Adipose tissue (tissue), 3 donors: ENCODE measurements around the gene IGFL1. TPM values are rescaled to one million over a fixed set of nuclear protein-coding genes. Genes with fewer than 3 reads are reported as not detected.
"Not testable (repeated sequence)": the region's sequence is repeated elsewhere in the genome, so short reads cannot be mapped to it uniquely, and the experiment has no call there.

Source experiments
- H3K27ac ChIP-seq: one replicate; pipeline ENCODE4 v1.5.1; 2013; ENCODE audit warnings: low read depth, low read length
- WGBS, 3 donors: extraction: QIAGEN DNeasy Blood & Tissue Kit; methylation state at CpG; one replicate each; pipeline ENCODE4 v1.1.7; 2013; 5-methylcytosine and 5-hydroxymethylcytosine counted together
- polyA plus RNA-seq, 3 donors: library from polyadenylated mRNA; stranded (reverse); fragments of 200-250 nt; gene quantifications; one replicate each; pipeline ENCODE4 v1.2.3, GENCODE V29; 2013
- donor health status: healthy with polysubstance abuse.
- donor health status: Bipolar disorder and iron deficiency.
- donor health status: healthy.

The IGFL1 gene
- polyA plus RNA-seq, 3 donors, result not detected

DNA sequence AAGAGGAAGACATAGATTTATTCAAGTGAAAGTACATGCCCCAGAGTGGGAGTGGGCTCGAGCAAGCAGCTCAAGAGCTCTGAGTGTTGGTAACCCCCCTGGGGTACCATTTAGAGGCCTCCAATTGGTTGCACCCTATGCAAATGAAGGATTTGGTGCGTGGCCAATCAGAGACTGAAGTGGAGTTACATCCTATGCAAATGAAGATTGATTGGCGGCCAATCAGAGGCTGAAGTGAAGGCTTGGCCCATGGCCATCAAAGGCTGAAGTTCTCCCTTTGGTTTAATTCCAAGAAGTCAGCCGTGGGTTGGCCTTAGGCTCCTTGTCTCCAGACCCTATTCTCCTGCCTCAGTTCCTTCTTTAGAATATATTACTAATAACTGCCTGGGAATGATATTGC lies 12.9 kb upstream of the IGFL1 start:
- WGBS, 3 donors, result 58 to 69% (median 66%) methylated on average over 4 of the region's 4 CpGs
- no peak overlapping the region for H3K27ac ChIP-seq

DNA sequence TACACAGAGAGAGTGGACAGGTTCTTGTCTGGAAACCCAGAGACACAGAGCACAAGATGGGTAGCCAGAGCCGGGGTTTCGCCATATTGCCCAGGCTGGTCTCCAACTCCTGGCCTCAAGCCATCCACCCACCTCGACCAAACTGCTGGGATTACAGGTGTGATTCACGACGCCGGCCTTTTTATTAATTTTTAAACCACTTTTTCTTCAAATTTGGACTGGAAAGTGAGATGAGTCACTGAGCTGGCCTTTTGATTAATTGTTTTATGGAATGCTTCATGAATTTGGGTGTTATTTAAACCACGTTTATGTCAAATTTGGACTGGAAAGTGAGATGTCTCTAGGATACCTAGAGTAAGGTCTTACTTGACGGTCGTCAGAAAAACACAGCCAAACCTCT lies 12.1 kb upstream of the IGFL1 start:
- H3K27ac ChIP-seq, result no peak overlapping the region
- 75 to 76% (median 75%) methylated on average over 9 of the region's 9 CpGs for WGBS, 3 donors

DNA sequence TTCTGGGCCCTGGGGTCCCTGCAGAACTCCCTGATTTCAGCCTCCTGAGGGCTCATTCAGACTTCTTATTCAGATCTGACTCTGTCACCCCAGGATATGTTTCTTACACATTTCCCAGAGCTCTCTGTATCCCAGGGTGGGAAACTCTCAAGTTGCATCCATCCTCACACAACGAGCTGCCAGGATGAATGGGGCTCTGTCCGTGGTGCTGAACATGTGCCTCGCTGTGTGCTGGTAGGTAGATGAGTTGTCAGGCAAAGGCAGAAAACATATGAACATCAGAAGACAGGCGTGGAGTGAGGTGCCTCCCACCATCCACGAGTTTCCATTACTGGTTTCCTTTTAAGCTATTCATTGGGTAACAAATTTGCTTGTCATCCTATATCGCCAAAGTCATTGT lies 11.4 kb upstream of the IGFL1 start:
- no peak overlapping the region for H3K27ac ChIP-seq
- WGBS, 3 donors, result 11 to 25% (median 11%) methylated on average over 6 of the region's 6 CpGs

DNA sequence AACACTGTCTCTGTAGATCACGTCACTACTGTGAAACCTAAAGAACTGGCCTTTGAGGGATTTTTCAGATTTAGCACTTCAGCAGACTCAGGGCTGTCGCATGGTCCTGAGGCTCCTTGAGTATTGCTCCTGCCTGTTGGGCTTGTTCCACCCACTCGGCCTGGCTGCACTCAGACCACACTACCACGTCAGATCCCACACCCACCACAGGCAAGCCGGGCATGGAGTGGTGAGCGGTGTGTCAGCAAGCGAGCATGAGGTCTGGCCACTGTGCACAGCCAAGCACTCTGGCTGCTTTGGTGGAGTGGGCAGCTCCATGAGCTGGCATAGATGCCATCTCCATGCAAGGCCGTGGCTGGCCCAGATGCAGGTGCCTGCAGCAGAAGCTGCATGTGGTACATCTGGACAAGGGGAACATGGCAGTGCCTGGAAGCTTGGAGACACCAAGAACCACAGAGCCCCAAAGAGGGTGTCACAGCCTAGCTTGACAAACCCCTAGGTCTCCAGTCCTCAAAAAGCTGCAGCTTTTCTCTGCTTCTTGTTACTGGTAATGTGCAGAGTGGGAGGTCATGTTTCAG lies 9.4 kb upstream of the IGFL1 start:
- 76 to 81% (median 81%) methylated on average over 8 of the region's 8 CpGs for WGBS, 3 donors
- H3K27ac ChIP-seq, result no peak overlapping the region

DNA sequence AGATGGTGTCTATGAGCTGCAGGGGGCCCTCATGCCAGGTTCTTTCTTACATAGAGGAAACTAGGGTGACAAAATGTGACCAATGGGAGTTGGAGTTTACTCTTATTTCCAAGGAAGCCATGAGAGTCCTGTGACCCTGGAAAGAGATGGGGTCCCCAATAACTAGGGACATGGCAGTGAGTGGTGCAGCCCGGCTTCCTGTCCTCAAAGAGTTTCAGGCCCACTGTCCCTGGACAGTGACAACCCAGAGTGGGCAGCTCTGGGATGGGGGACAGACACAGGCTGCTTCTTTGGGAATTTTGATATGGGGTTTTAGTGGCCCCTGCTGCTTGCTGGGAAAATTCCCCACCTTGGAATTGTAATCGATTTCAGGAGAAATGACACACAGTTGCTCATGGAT lies 8.4 kb upstream of the IGFL1 start:
- WGBS, 3 donors, result 78 to 84% (median 81%) methylated on average over 2 of the region's 2 CpGs
- H3K27ac ChIP-seq, result no peak overlapping the region

GRCh38 chr19:46221981-46222610 lies 7.4 kb upstream of the IGFL1 start:
- WGBS, 3 donors, result 13 to 33% (median 27%) methylated on average over 7 of the region's 7 CpGs
- H3K27ac ChIP-seq, result no peak overlapping the region

DNA sequence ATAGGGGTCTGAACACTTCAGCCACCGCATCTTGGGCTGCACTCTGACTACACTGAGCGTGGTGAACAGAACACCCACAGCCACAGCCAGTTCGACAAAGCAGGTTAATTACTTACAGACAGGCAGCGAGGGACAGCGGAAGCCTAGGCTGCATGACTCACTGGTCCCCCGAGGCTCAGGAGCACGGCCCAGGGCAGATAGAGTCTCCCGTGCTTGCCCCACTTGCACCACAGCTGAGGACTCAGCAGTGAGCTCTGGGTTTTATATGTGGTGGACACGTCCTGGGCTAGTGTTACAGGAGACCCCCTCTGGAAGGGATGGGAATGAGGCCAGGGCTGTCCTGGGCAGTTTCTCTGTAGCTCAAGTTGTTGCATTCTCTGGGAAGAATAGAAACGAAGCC lies 5.8 kb upstream of the IGFL1 start:
- 57 to 70% (median 66%) methylated on average over 7 to 8 of the region's 10 CpGs for WGBS, 3 donors
- H3K27ac ChIP-seq, result not testable (repeated sequence)

DNA sequence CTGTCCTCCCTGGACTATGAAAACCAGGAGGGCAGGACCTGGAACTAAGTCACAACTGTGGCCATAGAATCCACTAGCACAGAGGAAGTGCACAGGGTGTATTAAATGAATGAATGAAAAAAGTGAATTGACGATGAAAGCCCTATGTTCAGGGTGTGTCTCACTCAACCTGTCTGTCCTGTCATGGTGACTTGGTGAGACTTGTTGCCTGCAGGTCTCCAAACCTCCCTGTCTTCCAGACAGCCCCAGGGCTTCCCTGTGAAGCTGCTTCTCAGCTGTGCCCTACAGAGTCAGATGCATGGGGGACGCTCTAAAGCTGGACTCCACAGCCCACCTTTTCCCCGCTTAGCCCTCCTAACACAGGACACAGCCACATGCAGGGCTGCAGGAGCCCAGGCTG lies 4.8 kb upstream of the IGFL1 start:
- WGBS, 3 donors, result 57 to 85% (median 71%) methylated on average over 3 of the region's 3 CpGs
- H3K27ac ChIP-seq, result no peak overlapping the region

DNA sequence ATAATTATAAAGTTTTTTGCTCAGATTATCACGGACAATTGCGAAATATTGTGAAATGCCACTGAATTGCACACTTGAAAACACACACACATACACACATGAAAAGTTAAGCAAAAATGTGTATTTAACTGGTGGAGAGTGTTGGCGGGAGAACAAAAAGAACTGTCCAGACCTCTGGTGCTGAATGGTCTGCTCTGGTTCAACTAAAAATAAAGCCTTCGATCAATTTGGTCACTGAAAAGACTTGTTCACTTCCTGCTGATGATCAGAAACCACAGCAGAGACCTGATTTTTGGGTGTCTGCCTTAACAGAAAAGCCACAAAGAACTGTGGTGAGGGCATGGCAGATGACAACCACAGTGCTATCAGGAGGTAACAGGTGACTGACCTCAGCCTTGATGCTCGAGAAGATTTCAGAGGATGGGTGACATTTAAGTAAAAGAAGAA lies 4.0 kb upstream of the IGFL1 start:
- H3K27ac ChIP-seq, result no peak overlapping the region
- WGBS, 3 donors, result 12 to 33% (median 32%) methylated on average over 5 of the region's 5 CpGs

DNA sequence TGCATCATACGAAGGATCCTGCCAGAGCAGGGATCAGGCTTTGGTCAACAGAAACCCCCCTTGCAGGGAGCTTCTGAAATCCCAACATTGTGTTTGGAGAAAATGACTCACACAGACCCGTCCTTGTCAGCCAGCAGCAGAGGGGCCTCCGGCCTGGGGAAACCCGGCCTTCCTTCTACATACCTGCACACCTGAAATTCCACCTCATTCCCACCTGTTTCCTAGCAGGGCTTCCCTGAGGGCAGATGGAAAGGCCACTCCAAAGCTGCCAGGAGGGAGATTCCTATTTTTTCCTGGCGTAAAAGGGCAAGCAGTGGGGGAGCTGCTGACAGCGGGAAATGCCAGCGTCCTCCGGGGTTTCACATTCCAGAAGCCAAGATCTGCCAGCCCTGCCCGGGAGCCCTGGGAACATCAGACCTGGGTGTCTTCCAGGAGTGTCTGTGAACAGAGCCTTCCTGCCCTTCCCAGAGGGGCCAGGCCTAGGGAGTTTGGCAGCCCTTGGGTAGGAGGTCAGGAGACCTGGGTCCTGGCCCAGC lies 3.0 kb upstream of the IGFL1 start:
- no peak overlapping the region for H3K27ac ChIP-seq
- WGBS, 3 donors, result 45 to 72% (median 57%) methylated on average over 9 of the region's 9 CpGs

GRCh38 chr19:46232029-46232428 lies 2.5 kb downstream of the IGFL1 start:
- no peak overlapping the region for H3K27ac ChIP-seq
- WGBS, 3 donors, result 61 to 66% (median 65%) methylated on average over 10 of the region's 10 CpGs

DNA sequence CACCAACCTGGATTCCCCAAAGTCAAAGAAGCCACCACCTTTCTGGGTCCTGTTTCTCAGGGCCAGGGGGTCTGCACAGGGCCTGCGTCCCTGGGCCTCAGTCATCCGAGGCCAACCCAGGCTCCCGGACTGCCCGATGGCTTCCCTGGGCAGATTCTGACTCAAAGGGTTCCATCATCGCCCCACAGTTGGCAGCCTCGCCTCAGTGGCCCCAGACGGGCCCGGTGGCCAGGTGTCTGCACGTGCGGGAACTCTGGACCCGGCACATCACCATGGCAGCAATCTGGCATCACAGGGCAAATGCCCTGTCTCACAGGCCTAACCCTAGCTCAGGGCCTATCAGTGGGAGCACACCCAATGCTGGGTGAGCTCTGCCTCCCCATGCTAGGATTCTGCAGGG lies 2.9 kb downstream of the IGFL1 start:
- H3K27ac ChIP-seq, result no peak overlapping the region
- WGBS, 3 donors, result 84 to 94% (median 93%) methylated on average over 11 of the region's 11 CpGs

- H3K27ac ChIP-seq, result no peak overlapping the region
- 81 to 89% (median 83%) methylated on average over 20 of the region's 20 CpGs for WGBS, 3 donors
These were observed 3.5 kb downstream of the IGFL1 start for GRCh38 chr19:46232938-46233621.

- not testable (repeated sequence) for H3K27ac ChIP-seq
- 54 to 80% (median 71%) methylated on average over 4 of the region's 4 CpGs for WGBS, 3 donors
These were observed 4.3 kb downstream of the IGFL1 start for GRCh38 chr19:46233871-46234270.

- WGBS, 3 donors, result 83 to 100% (median 89%) methylated on average over 2 of the region's 2 CpGs
- not testable (repeated sequence) for H3K27ac ChIP-seq
These were observed 8.6 kb downstream of the IGFL1 start for GRCh38 chr19:46238141-46238540.

GRCh38 chr19:46239193-46240024 lies 9.9 kb downstream of the IGFL1 start:
- 37 to 77% (median 66%) methylated on average over 6 of the region's 6 CpGs for WGBS, 3 donors

DNA sequence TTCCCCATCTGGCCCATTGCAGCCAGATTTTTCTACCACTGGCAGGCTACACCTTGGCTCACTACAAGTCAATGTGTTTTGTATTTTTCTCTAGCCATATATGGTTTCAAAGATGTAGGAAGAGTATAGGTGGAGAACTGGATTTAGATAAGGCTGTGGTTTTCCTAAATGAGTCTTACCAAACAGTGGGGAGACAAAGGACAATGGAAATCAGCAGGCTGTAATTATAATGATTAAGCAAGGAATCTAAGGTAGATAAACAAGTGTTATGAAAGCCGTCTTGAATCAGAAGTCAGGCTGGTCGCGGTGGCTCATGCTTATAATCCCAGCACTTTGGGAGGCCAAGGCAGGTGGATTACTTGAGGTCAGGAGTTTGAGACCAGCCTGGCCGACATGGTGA lies 11.2 kb downstream of the IGFL1 start:
- no peak overlapping the region for H3K27ac ChIP-seq
- 63 to 81% (median 71%) methylated on average over 4 of the region's 4 CpGs for WGBS, 3 donors

More at GRCh38 chr19:46239193-46240024, 9.9 kb downstream of the IGFL1 start:
- no peak overlapping the region for H3K27ac ChIP-seq

- H3K27ac ChIP-seq, result no peak overlapping the region
- 13 to 30% (median 25%) methylated on average over 2 of the region's 2 CpGs for WGBS, 3 donors
These were observed 12.1 kb downstream of the IGFL1 start for GRCh38 chr19:46241626-46242025.
